IPS-NIHi11 (cell line): Measurements from ENCODE around the gene CATSPERZ.
"Not testable (repeated sequence)": the region's sequence is repeated elsewhere in the genome, so short reads cannot be mapped to it uniquely, and the experiment has no call there.

Source experiments
- DNase-seq: peaks from one replicate; pipeline ENCODE4 v3.0.0; 2012; ENCODE audit warnings: mixed read lengths, low spot score

The CATSPERZ gene

DNA sequence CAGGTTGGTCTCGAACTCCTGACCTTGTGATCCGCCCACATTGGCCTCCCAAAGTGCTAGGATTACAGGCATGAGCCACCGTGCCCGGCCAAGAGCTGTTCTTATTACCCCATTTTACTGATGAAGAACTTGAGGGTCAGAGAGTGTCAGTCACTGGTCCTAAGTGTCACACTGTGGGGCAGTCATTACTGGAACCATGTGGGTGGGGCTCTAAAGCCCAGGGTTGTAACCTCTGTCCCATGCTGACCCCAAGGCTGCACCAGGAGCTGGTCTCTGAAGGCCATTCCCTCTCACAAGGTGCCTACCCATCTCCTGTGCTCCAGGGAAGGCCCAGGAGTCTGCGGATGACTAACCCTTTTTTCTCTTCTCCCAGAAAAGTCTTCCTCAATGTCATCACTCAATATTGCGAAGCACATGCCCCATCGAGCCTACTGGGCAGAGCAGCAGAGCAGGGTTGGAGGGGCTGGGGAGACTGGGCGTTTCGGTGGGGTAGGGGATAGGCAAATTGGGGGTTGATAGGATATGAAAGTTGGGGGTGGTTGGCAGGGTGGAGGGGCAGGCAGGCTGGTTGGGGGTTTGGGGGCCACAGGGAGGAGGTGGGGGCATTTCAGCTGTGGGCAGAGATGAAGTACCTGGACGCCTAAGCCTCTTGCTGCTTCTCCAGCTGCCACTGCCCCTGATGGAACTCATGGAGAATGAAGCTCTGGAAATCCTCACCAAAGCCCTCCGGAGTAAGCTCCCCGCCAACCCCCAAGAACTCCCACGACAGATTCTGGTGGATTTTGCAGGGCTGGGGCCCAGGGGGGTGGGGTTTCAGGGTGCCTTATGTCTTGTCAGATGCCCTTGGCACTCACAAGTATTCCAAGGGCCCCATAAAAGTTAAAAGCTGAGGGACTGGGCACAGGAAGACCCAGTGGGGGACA, 3.2 kb downstream of the CATSPERZ start:
- no peak for DNase-seq

DNA sequence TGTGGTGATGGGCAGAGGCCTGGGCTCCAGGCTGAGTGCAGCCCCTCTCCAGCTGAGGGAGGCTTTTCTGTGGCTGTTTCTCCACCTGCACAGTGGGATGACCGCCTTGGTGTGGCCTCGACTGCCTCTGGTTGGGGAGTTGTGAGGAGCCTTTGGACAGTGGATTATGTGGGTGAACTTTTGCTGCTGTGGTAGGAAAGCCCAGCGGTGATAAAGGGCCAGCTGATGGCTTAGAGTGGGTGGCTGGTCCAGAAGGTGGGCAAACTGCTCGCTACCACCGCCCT, 3.8 kb downstream of the CATSPERZ start:
- DNase-seq, result no peak

DNA sequence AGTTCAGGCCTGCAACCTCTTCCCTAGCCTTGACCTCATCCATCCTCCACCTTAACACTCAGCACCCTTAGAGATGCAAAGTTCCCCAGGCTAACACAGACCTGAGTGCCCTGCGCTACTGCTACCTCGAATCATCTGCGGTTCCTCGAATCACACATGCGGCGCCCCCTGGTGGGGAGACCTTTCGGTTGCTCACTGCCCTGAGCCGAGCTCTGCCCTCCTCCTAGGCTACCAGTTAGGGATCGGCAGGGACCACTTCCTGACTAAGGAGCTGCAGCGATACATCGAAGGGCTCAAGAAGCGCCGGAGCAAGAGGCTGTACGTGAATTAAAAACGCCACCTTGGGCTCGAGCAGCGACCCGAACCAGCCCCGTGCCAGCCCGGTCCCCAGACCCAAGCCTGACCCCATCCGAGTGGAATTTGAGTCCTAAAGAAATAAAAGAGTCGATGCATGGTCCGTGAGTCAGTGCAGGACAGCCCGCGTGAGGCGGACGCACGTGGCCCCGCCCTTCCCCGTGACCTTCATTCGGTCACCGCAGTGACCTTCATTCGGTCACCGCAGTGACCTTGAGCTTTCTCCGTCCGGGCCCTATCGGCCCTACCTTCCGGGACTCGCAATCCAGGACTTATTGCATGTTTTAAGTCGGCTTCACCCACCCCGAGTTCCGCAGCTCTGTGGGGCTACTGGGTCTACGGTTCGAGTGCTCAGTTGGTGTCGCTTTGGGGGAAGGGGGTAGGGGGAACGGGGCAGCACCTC, 4.3 kb downstream of the CATSPERZ start:
- peak; percentile 82 for DNase-seq

DNA sequence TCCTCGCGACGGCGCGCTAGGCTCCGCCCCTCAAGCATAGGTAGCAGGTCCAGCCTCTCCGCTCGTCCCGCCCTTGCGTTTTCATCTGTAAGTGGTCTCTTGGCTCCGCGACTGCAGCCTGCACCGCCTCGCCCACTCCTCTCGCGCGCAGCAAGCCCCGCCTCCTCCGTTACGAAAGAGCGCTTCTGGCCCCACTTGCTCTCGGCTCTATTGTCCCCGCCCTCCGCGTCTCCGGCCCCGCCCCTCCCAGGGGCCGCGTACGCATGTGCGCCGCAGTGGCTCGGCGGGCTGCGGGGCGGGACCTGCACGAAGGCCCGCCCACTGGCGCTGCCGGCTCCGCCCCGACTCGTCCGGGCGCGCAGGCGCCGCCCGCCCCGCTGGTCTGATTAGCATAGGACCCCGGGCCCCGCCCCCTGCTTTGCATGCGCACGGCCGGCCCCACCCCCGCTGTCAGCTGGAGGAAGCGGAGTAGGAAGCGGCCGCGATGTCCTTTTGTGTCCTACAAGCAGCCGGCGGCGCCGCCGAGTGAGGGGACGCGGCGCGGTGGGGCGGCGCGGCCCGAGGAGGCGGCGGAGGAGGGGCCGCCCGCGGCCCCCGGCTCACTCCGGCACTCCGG, 5.0 kb downstream of the CATSPERZ start, which contains the start of gene ESRRA:
Gene ESRRA, plus strand, starts transcription at position 450 of the 616 bp plus-strand sequence. CDS start 1,656 bp downstream, outside the sequence.
- peak; percentile 93 for DNase-seq

DNA sequence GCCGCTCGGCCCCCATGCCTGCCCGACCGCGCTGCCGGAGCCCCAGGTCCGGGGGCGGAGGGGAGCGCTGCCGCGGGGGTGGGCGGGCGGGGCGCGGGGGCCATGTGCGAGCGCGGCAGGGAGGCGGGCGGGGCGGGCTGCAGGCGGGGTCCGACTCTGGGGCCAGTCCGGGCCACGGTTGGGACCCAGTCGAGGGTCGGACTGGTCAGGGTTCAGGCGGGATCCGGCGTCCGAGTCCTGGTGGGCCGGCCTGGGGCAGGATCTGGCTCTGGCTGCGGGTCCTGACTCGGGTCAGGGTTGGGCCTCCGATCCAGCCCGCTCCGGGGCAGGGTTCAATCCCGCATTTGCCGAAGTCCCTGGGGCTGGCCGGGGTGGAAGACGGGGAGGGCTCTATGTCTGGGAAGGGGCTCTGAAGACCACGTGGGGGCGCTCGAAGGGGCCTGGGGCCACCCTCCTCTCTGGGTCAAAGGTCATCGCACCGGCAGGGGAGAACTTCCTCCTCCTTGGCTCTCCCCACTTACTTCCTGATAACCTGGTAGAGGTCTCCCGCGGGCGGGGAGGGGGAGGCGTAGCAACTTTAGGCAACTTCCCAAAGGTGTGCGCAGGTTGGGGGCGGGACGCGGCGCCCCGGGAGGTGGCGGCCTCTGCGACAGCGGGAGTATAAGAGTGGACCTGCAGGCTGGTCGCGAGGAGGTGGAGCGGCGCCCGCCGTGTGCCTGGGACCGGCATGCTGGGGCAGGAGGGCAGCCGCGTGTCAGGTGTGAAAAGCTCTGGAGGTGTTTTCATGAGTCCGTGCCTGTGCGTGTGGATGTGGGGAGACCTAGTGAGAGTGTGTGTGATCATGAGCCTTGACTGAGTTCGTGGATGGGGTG, 5.8 kb downstream of the CATSPERZ start:
- DNase-seq, result peak; percentile 58

DNA sequence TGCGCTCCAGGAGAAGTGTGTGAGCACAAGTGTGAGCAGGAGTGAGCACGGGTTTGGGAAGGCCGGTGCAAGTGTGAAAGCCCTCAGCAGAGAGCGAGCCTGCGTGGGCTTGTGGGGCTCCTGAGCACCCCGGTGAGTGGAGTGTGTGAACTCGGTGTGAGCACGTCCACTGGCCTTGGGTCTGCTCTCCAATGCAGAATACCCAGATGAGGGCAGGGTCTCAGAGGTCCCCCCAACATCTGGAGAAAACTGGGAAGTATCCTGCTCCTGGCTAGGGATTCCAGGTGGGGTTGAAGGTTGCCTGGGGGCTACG, 6.4 kb downstream of the CATSPERZ start:
- no peak for DNase-seq

DNA sequence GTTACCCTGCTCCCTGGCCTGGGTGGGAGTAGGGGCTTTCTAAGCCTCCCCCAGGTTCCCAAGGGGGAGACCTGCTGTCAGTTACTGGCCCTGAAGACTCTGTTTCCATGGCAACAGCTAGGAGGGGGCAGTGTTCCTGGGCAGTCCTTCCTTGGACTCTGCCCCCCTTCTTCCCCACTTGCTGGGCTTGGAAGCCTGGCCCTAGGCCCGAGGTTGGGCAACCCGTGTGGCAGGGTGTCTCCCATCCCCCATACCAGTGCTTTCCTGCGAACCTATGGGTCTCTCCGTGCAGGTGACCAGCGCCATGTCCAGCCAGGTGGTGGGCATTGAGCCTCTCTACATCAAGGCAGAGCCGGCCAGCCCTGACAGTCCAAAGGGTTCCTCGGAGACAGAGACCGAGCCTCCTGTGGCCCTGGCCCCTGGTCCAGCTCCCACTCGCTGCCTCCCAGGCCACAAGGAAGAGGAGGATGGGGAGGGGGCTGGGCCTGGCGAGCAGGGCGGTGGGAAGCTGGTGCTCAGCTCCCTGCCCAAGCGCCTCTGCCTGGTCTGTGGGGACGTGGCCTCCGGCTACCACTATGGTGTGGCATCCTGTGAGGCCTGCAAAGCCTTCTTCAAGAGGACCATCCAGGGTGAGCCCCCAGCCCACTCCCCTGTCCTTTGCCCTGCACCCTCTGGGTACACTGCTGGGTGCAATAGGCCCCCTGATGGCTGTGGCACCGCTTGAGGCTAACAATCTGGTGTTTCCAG, 6.9 kb downstream of the CATSPERZ start:
- DNase-seq, result no peak

DNA sequence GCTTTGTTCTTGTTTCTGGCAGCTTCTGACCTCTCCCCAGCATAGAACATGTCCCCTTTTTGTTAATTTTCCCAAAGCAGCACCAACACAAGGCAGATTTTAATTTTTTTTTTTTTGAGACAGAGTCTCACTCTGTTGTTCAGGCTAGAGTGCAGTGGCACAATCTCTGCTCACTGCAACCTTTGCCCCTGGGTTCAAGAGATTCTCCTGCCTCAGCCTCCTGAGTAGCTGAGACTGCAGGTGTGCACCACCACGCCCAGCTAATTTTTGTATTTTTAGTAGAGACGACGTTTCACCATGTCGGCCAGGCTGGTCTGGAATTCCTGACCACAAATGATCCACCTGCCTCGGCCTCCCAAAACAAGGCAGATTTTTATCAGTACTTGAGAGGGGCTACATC, 7.6 kb downstream of the CATSPERZ start:
- not testable (repeated sequence) for DNase-seq

DNA sequence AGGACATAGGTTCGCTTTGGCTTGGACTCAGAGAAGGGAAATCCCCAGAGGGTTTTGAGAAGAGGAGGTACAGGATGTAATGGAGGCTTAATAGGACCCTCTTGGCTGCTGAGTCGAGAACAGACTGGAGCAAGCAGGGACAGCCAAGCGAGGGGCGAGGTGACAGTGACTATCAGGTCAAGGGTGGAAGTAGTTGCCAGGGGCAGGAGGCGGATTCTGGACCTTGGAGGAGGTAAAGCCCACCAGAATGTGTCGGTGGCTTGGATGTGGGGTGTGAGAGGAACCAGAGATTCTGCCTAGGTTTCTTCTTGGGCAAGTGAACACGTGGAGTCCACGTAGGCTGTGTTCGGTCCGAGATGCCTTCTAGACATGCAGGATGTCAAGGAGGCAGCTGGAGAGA, 12.8 kb downstream of the CATSPERZ start:
- no peak for DNase-seq

DNA sequence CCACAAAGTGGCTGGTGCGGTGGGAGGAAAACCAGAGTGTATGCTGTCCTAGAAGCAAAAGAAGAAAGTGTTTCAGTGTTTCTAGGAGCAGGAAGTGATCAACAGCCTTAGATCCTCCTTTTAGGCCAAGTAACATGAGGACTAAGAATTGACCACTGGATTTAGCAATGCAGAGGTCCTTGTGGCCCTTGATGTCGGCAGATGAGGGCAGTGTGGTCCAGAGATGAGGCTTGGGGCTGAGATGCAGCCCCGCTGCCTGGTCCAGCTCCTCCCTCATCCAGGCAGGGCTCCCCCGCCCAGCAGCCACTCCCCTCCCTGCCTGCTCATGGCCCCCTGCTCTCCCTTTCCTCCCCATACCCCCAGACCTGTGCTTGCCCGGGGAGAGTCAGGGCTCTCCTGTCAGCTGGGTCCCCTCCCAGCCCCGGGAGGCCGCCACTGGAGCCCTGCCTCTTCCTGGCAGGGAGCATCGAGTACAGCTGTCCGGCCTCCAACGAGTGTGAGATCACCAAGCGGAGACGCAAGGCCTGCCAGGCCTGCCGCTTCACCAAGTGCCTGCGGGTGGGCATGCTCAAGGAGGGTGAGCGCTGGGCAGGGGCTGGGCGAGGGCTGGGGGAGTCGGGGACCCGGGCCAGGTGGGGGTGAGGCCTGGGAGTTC, 13.5 kb downstream of the CATSPERZ start:
- DNase-seq, result no peak

DNA sequence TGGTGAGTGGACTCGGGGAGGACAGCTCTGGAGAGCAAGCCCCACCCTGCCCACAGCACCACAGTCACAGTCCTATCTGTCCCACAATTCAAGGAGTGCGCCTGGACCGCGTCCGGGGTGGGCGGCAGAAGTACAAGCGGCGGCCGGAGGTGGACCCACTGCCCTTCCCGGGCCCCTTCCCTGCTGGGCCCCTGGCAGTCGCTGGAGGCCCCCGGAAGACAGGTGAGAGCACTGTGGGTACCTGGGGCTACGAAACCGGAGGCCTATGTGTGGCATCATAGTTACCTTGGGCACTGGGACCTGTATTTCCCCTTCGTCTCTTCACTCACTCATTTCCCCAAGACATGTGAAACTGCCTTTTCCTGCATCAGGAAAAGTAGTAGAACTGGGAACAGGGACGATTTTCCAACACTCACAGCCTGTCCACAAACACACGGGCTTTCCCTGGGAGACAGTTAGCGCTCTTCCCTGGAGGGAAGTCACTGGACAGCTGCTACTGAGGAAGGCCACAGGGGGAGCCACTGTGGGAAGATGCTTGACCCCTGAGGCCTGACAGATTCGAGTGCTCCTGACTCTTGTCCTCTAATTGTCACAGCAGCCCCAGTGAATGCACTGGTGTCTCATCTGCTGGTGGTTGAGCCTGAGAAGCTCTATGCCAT, 14.1 kb downstream of the CATSPERZ start:
- no peak for DNase-seq

DNA sequence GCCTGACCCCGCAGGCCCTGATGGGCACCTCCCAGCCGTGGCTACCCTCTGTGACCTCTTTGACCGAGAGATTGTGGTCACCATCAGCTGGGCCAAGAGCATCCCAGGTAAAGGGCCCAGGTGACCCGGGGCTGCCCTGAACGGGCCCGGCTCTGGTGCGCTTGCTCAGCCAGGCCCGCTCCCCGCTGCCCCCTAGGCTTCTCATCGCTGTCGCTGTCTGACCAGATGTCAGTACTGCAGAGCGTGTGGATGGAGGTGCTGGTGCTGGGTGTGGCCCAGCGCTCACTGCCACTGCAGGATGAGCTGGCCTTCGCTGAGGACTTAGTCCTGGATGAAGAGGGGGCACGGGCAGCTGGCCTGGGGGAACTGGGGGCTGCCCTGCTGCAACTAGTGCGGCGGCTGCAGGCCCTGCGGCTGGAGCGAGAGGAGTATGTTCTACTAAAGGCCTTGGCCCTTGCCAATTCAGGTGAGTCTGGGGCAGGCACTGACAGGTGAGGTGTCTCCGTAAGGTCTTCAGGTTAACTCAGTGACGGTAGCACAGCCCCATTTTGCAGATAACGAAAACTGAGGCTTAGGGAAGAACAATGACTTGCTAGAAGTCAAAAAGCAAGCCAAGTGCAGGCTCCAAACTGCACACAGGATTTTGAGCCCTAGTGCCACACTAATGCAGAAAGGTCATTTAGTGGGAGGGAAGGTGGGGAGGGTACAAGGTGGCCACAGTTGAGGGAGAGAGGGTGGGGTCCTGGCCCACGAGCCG, 14.8 kb downstream of the CATSPERZ start:
- DNase-seq, result no peak

DNA sequence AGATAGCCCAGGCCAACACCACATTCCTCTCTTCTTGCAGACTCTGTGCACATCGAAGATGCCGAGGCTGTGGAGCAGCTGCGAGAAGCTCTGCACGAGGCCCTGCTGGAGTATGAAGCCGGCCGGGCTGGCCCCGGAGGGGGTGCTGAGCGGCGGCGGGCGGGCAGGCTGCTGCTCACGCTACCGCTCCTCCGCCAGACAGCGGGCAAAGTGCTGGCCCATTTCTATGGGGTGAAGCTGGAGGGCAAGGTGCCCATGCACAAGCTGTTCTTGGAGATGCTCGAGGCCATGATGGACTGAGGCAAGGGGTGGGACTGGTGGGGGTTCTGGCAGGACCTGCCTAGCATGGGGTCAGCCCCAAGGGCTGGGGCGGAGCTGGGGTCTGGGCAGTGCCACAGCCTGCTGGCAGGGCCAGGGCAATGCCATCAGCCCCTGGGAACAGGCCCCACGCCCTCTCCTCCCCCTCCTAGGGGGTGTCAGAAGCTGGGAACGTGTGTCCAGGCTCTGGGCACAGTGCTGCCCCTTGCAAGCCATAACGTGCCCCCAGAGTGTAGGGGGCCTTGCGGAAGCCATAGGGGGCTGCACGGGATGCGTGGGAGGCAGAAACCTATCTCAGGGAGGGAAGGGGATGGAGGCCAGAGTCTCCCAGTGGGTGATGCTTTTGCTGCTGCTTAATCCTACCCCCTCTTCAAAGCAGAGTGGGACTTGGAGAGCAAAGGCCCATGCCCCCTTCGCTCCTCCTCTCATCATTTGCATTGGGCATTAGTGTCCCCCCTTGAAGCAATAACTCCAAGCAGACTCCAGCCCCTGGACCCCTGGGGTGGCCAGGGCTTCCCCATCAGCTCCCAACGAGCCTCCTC, 15.7 kb downstream of the CATSPERZ start:
- not testable (repeated sequence) for DNase-seq

DNA sequence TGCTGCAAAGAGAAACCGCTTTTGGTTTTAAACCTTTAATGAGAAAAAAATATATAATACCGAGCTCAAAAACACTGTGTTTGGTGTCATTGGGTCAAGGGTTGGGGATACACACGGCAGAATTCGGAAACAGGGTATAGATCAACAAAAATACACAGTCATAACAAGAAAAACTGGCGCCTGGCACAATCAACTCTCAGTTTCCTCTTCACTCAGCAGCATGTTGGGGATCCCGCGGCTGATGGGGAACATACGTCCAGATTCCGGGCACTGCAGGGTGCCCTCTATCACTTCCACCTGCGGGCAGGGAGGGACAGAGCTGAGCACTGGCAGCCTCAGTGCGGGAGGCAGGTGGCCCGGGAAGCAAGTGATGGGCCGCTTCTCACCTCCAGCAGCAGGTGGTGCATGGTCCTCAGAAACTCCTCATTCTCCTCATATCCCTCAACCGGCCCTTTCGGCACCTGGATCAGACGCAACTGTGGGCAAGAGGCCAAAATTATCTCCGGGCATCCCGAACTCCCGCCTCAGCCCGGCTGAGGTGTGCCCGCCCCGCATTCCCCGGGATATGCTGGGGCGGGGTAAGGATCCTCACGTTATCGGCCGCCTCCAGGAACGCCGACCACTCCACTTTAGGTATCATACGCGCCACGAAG, 16.6 kb downstream of the CATSPERZ start:
- no peak for DNase-seq

DNA sequence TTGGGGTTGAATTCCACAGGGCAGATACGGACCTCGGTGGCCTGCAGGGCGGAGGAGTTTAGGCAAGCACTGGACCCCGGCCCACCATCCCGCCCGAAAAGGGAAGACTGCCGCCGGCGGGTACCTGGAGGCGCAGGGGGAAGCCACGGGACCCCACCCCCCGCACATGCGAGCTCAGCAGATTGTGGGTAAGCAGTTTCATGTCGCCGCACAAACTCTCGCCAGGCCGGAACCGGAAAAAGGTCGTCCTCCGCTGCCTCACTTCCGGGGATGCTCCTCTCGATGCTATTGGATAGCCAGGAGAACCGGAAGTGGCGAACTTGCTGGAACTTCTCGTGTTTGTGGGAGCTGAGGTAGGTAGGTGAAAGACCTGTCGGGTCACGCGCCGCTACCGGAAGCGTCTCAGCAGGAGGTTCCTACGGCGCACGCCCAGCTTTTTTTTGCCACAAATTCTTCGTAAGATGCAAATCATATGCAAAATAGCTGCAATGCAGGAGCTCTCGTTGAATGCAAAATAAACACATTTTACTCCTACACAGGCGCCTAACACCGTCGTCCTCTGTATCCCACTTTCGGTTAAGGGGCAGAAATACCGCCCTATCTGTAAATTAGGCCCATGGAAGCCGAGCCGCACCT, 17.3 kb downstream of the CATSPERZ start, which contains the start of gene TRMT112:
Gene TRMT112, minus strand, starts transcription at position 235 of the 636 bp plus-strand sequence. Its CDS starts 33 bp downstream, at position 202.
- peak; percentile 87 for DNase-seq

DNA sequence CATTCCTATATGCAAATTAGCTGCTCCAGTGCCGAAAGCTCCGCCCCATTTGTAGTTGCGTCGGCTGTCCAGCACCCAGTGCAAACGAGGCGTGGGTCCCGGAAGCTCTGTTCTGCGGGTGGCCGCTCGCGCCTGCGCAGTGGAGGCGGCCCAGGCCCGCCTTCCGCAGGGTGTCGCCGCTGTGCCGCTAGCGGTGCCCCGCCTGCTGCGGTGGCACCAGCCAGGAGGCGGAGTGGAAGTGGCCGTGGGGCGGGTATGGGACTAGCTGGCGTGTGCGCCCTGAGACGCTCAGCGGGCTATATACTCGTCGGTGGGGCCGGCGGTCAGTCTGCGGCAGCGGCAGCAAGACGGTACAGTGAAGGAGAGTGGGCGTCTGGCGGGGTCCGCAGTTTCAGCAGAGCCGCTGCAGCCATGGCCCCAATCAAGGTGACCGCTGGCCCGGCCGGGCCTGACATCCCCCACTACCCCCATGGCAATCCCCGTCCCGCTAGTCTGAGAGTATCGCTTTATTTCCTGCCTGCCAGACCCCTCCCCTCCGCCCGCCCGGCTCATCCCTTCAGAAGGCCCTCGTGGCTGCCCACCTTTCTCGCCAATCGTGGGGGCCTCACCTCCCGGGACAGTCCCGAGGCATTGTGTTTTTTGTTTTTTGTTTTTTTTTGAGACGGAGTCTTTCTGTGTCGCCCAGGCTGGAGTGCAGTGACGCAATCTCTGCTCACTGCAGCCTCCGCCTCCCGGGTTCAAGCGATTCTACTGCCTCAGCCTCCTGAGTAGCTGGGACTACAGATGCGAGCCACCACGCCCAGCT, 18.0 kb downstream of the CATSPERZ start, which contains the start of gene PRDX5:
Gene PRDX5, plus strand, starts transcription at position 161 of the 805 bp plus-strand sequence. Its CDS starts 95 bp downstream, at position 256.
- peak; percentile 94 for DNase-seq
